ENCODE data around the gene TANC1. TPM values are rescaled to one million over a fixed set of nuclear protein-coding genes. Genes with fewer than 3 reads are reported as not detected.

The TANC1 gene
- polyA plus RNA-seq, 1 donor from 2014 or later, result 0.37 TPM

DNA sequence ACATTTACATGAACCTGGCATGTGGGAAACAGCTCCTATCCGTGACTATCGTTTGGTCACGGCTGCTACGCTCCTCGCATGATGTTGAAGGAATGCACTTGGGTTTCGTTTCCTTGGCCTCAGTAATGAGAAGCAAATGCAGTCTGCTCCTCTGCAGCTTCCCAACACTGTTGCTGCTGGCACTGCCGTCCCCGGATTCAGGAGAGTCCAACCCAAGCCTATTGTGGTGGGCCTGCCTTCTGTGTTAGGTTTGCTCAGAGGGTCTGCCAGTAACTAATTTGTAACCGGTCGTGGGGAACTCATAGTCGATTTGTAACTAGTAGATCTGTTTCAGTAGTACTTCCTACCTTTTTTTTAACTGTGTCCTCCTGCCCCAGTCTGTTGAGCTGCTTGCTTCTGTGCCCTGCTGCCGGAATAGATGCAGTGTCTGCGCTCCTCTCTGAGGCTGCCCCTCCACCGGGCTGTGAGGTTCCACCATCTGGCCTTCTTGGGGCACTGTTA, 259.7 kb downstream of the TANC1 start:
- no peaks in the 10 kb centered on the region for H3K27me3 ChIP-seq (ENCODE audit: insufficient read depth, low read depth, low read length)
- H3F3A ChIP-seq (ENCODE audit: insufficient read depth, low read length, poor library complexity, severe bottlenecking), result no peaks in the 10 kb centered on the region
- no peaks in the 10 kb centered on the region for H3K36me3 ChIP-seq (ENCODE audit: insufficient read depth, low read length)
- no peaks in the 10 kb centered on the region for H4K20me1 ChIP-seq (ENCODE audit: insufficient read depth)
- H3K9ac ChIP-seq (ENCODE audit: low read length), result no peak overlapping the region
- no peak overlapping the region for H3K4me3 ChIP-seq (ENCODE audit: low read length)
- no peak overlapping the region for H2AFZ ChIP-seq (ENCODE audit: low read depth, low read length)
- H3K9me3 ChIP-seq (ENCODE audit: low read length), result no peaks in the 10 kb centered on the region
- TF ChIP-seq RAD21 (conservative IDR thresholded peaks at IDR 0.05) (no peak), EZH2 (IDR thresholded peaks at IDR 0.05; ENCODE audit: borderline replicate concordance, insufficient read depth, low read length, poor library complexity, severe bottlenecking) (no peak), MXI1 (conservative IDR thresholded peaks at IDR 0.05; ENCODE audit: poor library complexity, severe bottlenecking) (no peak), REST (IDR thresholded peaks at IDR 0.05; ENCODE audit: borderline replicate concordance) (no peak), EP300 (conservative IDR thresholded peaks at IDR 0.05; ENCODE audit: poor library complexity, severe bottlenecking) (no peak), SMC3 (conservative IDR thresholded peaks at IDR 0.05; ENCODE audit: poor library complexity) (no peak), POLR2AphosphoS5 (IDR thresholded peaks at IDR 0.05) (no peak), TAF1 (IDR thresholded peaks at IDR 0.05; ENCODE audit: low read depth) (no peak)
- TF ChIP-seq, protein P1, sequence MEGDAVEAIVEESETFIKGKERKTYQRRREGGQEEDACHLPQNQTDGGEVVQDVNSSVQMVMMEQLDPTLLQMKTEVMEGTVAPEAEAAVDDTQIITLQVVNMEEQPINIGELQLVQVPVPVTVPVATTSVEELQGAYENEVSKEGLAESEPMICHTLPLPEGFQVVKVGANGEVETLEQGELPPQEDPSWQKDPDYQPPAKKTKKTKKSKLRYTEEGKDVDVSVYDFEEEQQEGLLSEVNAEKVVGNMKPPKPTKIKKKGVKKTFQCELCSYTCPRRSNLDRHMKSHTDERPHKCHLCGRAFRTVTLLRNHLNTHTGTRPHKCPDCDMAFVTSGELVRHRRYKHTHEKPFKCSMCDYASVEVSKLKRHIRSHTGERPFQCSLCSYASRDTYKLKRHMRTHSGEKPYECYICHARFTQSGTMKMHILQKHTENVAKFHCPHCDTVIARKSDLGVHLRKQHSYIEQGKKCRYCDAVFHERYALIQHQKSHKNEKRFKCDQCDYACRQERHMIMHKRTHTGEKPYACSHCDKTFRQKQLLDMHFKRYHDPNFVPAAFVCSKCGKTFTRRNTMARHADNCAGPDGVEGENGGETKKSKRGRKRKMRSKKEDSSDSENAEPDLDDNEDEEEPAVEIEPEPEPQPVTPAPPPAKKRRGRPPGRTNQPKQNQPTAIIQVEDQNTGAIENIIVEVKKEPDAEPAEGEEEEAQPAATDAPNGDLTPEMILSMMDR (IDR thresholded peaks at IDR 0.05; ENCODE audit: poor library complexity, severe bottlenecking), result no peak
- no peak overlapping the region for H3K4me2 ChIP-seq (ENCODE audit: low read length)
- no peak overlapping the region for H3K27ac ChIP-seq (ENCODE audit: low read length)
- no peaks in the 10 kb centered on the region for H3K79me2 ChIP-seq (replicated peaks; ENCODE audit: insufficient read depth, low read length)
- no peaks in the 10 kb centered on the region for H3K9me2 ChIP-seq (ENCODE audit: insufficient read depth, low read length)

DNA sequence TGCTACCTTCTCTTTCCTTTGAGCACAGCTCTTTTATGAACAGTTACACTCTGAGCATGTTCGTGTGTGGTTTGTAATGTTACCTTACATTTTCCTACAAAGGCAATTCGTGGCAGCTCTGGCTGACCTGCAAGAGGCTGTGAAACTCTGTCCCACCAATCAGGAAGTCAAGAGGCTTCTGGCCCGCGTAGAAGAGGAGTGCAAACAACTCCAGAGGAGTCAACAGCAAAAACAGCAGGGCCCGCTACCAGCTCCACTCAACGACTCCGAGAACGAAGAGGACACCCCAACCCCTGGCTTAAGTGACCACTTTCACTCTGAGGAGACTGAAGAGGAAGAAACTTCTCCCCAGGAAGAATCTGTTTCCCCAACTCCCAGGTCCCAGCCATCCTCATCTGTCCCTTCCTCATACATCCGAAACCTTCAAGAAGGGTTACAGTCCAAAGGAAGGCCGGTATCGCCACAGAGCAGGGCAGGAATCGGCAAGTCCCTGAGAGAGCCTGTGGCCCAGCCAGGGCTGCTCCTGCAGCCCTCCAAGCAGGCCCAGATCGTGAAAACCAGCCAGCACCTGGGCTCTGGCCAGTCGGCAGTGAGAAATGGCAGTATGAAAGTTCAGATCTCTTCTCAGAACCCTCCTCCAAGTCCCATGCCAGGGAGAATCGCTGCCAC, 261.2 kb downstream of the TANC1 start:
- no peak for TF ChIP-seq POLR2AphosphoS5 (IDR thresholded peaks at IDR 0.05)
- TF ChIP-seq, protein P1 (IDR thresholded peaks at IDR 0.05; ENCODE audit: poor library complexity, severe bottlenecking), result no peak
- no peak for TF ChIP-seq TAF1 (IDR thresholded peaks at IDR 0.05; ENCODE audit: low read depth)
- TF ChIP-seq EP300 (conservative IDR thresholded peaks at IDR 0.05; ENCODE audit: poor library complexity, severe bottlenecking), result no peak
- TF ChIP-seq EZH2 (IDR thresholded peaks at IDR 0.05; ENCODE audit: borderline replicate concordance, insufficient read depth, low read length, poor library complexity, severe bottlenecking), result no peak
- no peak for TF ChIP-seq RAD21 (conservative IDR thresholded peaks at IDR 0.05)
- TF ChIP-seq MXI1 (conservative IDR thresholded peaks at IDR 0.05; ENCODE audit: poor library complexity, severe bottlenecking), result no peak
- TF ChIP-seq SMC3 (conservative IDR thresholded peaks at IDR 0.05; ENCODE audit: poor library complexity), result no peak
- TF ChIP-seq REST (IDR thresholded peaks at IDR 0.05; ENCODE audit: borderline replicate concordance), result no peak
- Histone ChIP-seq H4K20me1 (ENCODE audit: insufficient read depth) (no peaks in the 10 kb centered on the region), H3K9ac (ENCODE audit: low read length) (no peak overlapping the region), H3K27me3 (ENCODE audit: insufficient read depth, low read depth, low read length) (no peaks in the 10 kb centered on the region), H3F3A (ENCODE audit: insufficient read depth, low read length, poor library complexity, severe bottlenecking) (no peaks in the 10 kb centered on the region), H3K79me2 (replicated peaks; ENCODE audit: insufficient read depth, low read length) (no peaks in the 10 kb centered on the region), H3K4me3 (ENCODE audit: low read length) (no peak overlapping the region), H3K36me3 (ENCODE audit: insufficient read depth, low read length) (no peaks in the 10 kb centered on the region), H3K9me2 (ENCODE audit: insufficient read depth, low read length) (no peaks in the 10 kb centered on the region), H3K9me3 (ENCODE audit: low read length) (no peaks in the 10 kb centered on the region), H3K4me2 (ENCODE audit: low read length) (no peak overlapping the region), H3K27ac (ENCODE audit: low read length) (no peak overlapping the region), H2AFZ (ENCODE audit: low read depth, low read length) (no peak overlapping the region)

Measured in neural cell (in vitro differentiated cells).